IMR-90 (cell line): Measurements from ENCODE around the gene GCG. TPM values are rescaled to one million over a fixed set of nuclear protein-coding genes. Genes with fewer than 3 reads are reported as not detected.

Source experiments
- ATAC-seq: fragments of 200-7000 bp; cut with Tn5 transposase; 2 replicates; pipeline ENCODE4 v1.9.1; 2020; ENCODE audit warnings: low read depth, mild to moderate bottlenecking, moderate library complexity
- BruUV-seq: library from RNA; stranded (reverse); fragments of 400-500 nt; replicated peaks from 2 replicates; lab custom pipeline; 2021; lab: Mats Ljungman, UMichigan
- CTCF ChIA-PET: fragments of 300-600 bp; formaldehyde crosslinking; extraction: SDS; loops from one replicate; lab custom pipeline; 2021; ENCODE audit warnings: antibody characterized with exemption; lab: Yijun Ruan, JAX
- POLR2A ChIA-PET: fragments of 300-600 bp; sonication (Branson Sonifier 250); formaldehyde crosslinking; loops from one replicate; lab custom pipeline; 2022; ENCODE audit warnings: antibody characterized with exemption; ENCODE audit not compliant: unreplicated experiment; lab: Charles Lee
- DNase-seq: peaks from one replicate; pipeline ENCODE4 v3.0.0; 2013
- H2AFZ ChIP-seq: replicated peaks from 2 replicates; pipeline ENCODE3; 2013; ENCODE audit warnings: low read length, mild to moderate bottlenecking; ENCODE audit not compliant: poor library complexity
- H2AK5ac ChIP-seq: 2 replicates; pipeline ENCODE4 v1.6.1; 2013; ENCODE audit warnings: low read depth, low read length, inconsistent platforms
- H2AK9ac ChIP-seq: replicated peaks from 2 replicates; pipeline ENCODE3; 2013; ENCODE audit warnings: mild to moderate bottlenecking, low read depth, low read length, moderate library complexity; ENCODE audit not compliant: poor library complexity
- H2BK120ac ChIP-seq: 2 replicates; pipeline ENCODE4 v1.6.1; 2013; ENCODE audit warnings: low read depth, low read length, inconsistent platforms
- H2BK15ac ChIP-seq: 3 replicates; pipeline ENCODE4 v1.6.1; 2013; ENCODE audit warnings: low read depth, low read length, inconsistent platforms
- H2BK20ac ChIP-seq: 2 replicates; pipeline ENCODE4 v1.6.1; 2013; ENCODE audit warnings: low read depth, mild to moderate bottlenecking, inconsistent platforms, low read length, moderate library complexity
- H2BK5ac ChIP-seq: 2 replicates; pipeline ENCODE4 v1.6.1; 2013; ENCODE audit warnings: mild to moderate bottlenecking, low read depth, low read length, inconsistent platforms; ENCODE audit not compliant: poor library complexity, severe bottlenecking
- H3K14ac ChIP-seq: replicated peaks from 2 replicates; pipeline ENCODE4 v1.6.1; 2013; ENCODE audit warnings: low read depth, low read length, inconsistent platforms
- H3K18ac ChIP-seq: 2 replicates; pipeline ENCODE4 v1.6.1; 2013; ENCODE audit warnings: low read depth, low read length, control low read depth
- H3K23ac ChIP-seq: 2 replicates; pipeline ENCODE4 v1.6.1; 2013; ENCODE audit warnings: low read depth, low read length, inconsistent platforms
- H3K27ac ChIP-seq: 2 replicates; pipeline ENCODE4 v1.5.1; 2013; ENCODE audit warnings: mild to moderate bottlenecking, control low read depth, low read length; ENCODE audit not compliant: insufficient read depth
- H3K27me3 ChIP-seq: 2 replicates; pipeline ENCODE4 v1.6.1; 2013; ENCODE audit warnings: low read length; ENCODE audit not compliant: control insufficient read depth, insufficient read depth
- H3K36me3 ChIP-seq: 2 replicates; pipeline ENCODE4 v1.6.1; 2013; ENCODE audit warnings: low read length, mixed read lengths; ENCODE audit not compliant: control insufficient read depth, insufficient read depth
- H3K4ac ChIP-seq: 2 replicates; pipeline ENCODE4 v1.6.1; 2013; ENCODE audit warnings: low read depth, low read length, inconsistent platforms
- H3K4me1 ChIP-seq: 2 replicates; pipeline ENCODE4 v1.6.1; 2013; ENCODE audit warnings: low read length, mixed read lengths; ENCODE audit not compliant: control insufficient read depth, insufficient read depth
- H3K4me2 ChIP-seq: 2 replicates; pipeline ENCODE4 v1.6.1; 2013; ENCODE audit warnings: low read depth, mild to moderate bottlenecking, control low read depth, low read length, moderate library complexity
- H3K4me3 ChIP-seq: 2 replicates; pipeline ENCODE4 v1.5.1; 2013; ENCODE audit warnings: low read depth, mild to moderate bottlenecking, control low read depth, low read length, moderate library complexity; ENCODE audit not compliant: insufficient read depth
- H3K56ac ChIP-seq: 2 replicates; pipeline ENCODE4 v1.6.1; 2013; ENCODE audit warnings: low read length, inconsistent platforms; ENCODE audit not compliant: insufficient read depth; ENCODE audit errors: extremely low read depth
- H3K79me1 ChIP-seq, 2 experiments: 2 replicates each; pipeline ENCODE4 v1.6.1; 2013; ENCODE audit warnings: low read length in 2 of 2, inconsistent platforms in 1 of 2, low read depth in 1 of 2
- H3K9ac ChIP-seq: 2 replicates; pipeline ENCODE4 v1.6.1; 2013; ENCODE audit warnings: low read depth, low read length, control low read depth
- H3K9me1 ChIP-seq: 2 replicates; pipeline ENCODE4 v1.6.1; 2013; ENCODE audit warnings: low read length, inconsistent platforms; ENCODE audit not compliant: insufficient read depth
- H3K9me3 ChIP-seq: 2 replicates; pipeline ENCODE4 v1.6.1; 2013; ENCODE audit warnings: low read length; ENCODE audit not compliant: control insufficient read depth, insufficient read depth
- H4K20me1 ChIP-seq: 2 replicates; pipeline ENCODE4 v1.6.1; 2013; ENCODE audit warnings: low read length, inconsistent platforms; ENCODE audit not compliant: insufficient read depth
- H4K5ac ChIP-seq: 2 replicates; pipeline ENCODE4 v1.6.1; 2013; ENCODE audit warnings: mild to moderate bottlenecking, low read depth, low read length, control low read depth
- H4K8ac ChIP-seq, 2 experiments: 2 replicates each; pipeline ENCODE4 v1.6.1; 2013; ENCODE audit warnings: low read depth in 2 of 2, low read length in 2 of 2, control low read depth in 1 of 2, inconsistent platforms in 1 of 2
- H4K91ac ChIP-seq: 2 replicates; pipeline ENCODE4 v1.6.1; 2013; ENCODE audit warnings: low read depth, low read length, inconsistent platforms; ENCODE audit not compliant: insufficient read depth
- CEBPB ChIP-seq: IDR thresholded peaks from 2 replicates; pipeline ENCODE4 v1.6.1; 2012; ENCODE audit warnings: low read depth, low read length, improper control_type of control experiment
- ELK1 ChIP-seq: fragments of 150-350 bp; IDR thresholded peaks from 2 replicates; pipeline ENCODE4 v1.6.1; 2016; ENCODE audit warnings: low read depth, mild to moderate bottlenecking, low read length, moderate library complexity, borderline replicate concordance
- FOS ChIP-seq: fragments of 150-350 bp; IDR thresholded peaks from 2 replicates; pipeline ENCODE4 v1.6.1; 2016; ENCODE audit warnings: low read depth, low read length
- MAZ ChIP-seq: IDR thresholded peaks from 2 replicates; pipeline ENCODE4 v1.6.1; 2012; ENCODE audit warnings: low read depth, mild to moderate bottlenecking, low read length, improper control_type of control experiment, moderate library complexity, borderline replicate concordance
- MXI1 ChIP-seq: IDR thresholded peaks from 2 replicates; pipeline ENCODE4 v1.6.1; 2012; ENCODE audit warnings: low read depth, mild to moderate bottlenecking, low read length, moderate library complexity, borderline replicate concordance
- POLR2A ChIP-seq: IDR thresholded peaks from 2 replicates; pipeline ENCODE4 v1.6.1; 2012; ENCODE audit warnings: mild to moderate bottlenecking, low read depth, low read length
- RAD21 ChIP-seq: IDR thresholded peaks from 2 replicates; pipeline ENCODE4 v1.6.1; 2012; ENCODE audit warnings: low read length, improper control_type of control experiment
- RCOR1 ChIP-seq: IDR thresholded peaks from 2 replicates; pipeline ENCODE4 v1.6.1; 2012; ENCODE audit warnings: mild to moderate bottlenecking, low read length, improper control_type of control experiment; ENCODE audit not compliant: insufficient replicate concordance
- SMC3 ChIP-seq: fragments of 150-350 bp; IDR thresholded peaks from 2 replicates; pipeline ENCODE4 v1.6.1; 2016; ENCODE audit warnings: low read depth, mild to moderate bottlenecking, antibody characterized with exemption, low read length, moderate library complexity
- USF2 ChIP-seq: fragments of 150-350 bp; IDR thresholded peaks from 2 replicates; pipeline ENCODE4 v1.6.1; 2017; ENCODE audit warnings: mild to moderate bottlenecking, antibody characterized with exemption, low read length, low read depth
- WGBS, 2 experiments: methylation state at CpG; one replicate each; pipeline versions ENCODE4 v1.1.5 to v1.1.7; 2013; ENCODE audit warnings: missing lambda C conversion rate in 2 of 2; ENCODE audit not compliant: insufficient read length in 1 of 2; ENCODE audit errors: extremely low coverage in 2 of 2; 5-methylcytosine and 5-hydroxymethylcytosine counted together
- dilution Hi-C: fragments of 300-500 bp; cut with HindIII; formaldehyde crosslinking; loops from one replicate; pipeline ENCODE4 v1.14.3; 2018; ENCODE audit warnings: low sequenced_read_pairs; ENCODE audit not compliant: unreplicated experiment
- in situ Hi-C: fragments of 300-500 bp; cut with MboI; formaldehyde crosslinking; loops from 3 replicates; pipeline ENCODE4 v1.14.3; 2019; ENCODE audit warnings: low sequenced_read_pairs, inconsistent platforms, mixed read lengths
- intact Hi-C: fragments of 100-400 bp; cut with micrococcal nuclease; formaldehyde crosslinking; loops from 2 replicates; pipeline ENCODE4 v1.10.0; 2022
- polyA plus RNA-seq, 3 experiments: library from polyadenylated mRNA; depleted of rRNA; stranded (reverse); fragments of >200 nt; gene quantifications; 2 replicates each; pipeline ENCODE4 v1.2.3, GENCODE V29; 2012; ENCODE audit warnings: low replicate concordance in 1 of 3
- total RNA-seq: library from RNA; depleted of rRNA; stranded (reverse); fragments of >200 nt; gene quantifications from 2 replicates; pipeline ENCODE4 v1.2.3, GENCODE V29; 2012

GCG gene
- total and polyA plus RNA-seq, 2 of the 4 experiments (the other 2 are of a cell fraction) = not detected

- H3K14ac ChIP-seq = no peak overlapping the region
- H3K4me2 ChIP-seq = no peak overlapping the region
- TF ChIP-seq USF2 (no peak), MAZ (no peak), MXI1 (no peak), CEBPB (no peak), SMC3 (no peak), RCOR1 (no peak), POLR2A (no peak), ELK1 (no peak), FOS (no peak), RAD21 (no peak)
- H4K20me1 ChIP-seq = no peaks in the 10 kb centered on the region
- in situ Hi-C loops = no loop called here
- BruUV-seq = no TSS peak
- no peaks in the 10 kb centered on the region for H3K79me1 ChIP-seq
- dilution Hi-C loops = no loop called here
- no peak overlapping the region for H3K27ac ChIP-seq
- no peak overlapping the region for H2BK120ac ChIP-seq
- H2BK5ac ChIP-seq = no peak overlapping the region
- H2AK5ac ChIP-seq = no peak overlapping the region
- H4K91ac ChIP-seq = no peak overlapping the region
- no peak overlapping the region for H3K4ac ChIP-seq
- H3K56ac ChIP-seq = no peak overlapping the region
- H2AFZ ChIP-seq = no peak overlapping the region
- H2AK9ac ChIP-seq = no peak overlapping the region
- H3K18ac ChIP-seq = no peak overlapping the region
- no peak for ATAC-seq
- POLR2A ChIA-PET = no interaction called here
- WGBS, 2 experiments = 79% methylated on average over 2 of the region's 6 CpGs; no CpG with 5 or more reads in 1 of the 2 experiments
- no peak overlapping the region for H2BK20ac ChIP-seq
- H2BK15ac ChIP-seq = no peak overlapping the region
- H3K36me3 ChIP-seq = no peaks in the 10 kb centered on the region
- no peaks in the 10 kb centered on the region for H3K4me1 ChIP-seq
- CTCF ChIA-PET = interaction anchor here (0.8 kb wide), 1 partner anchor 8 kb away, joined by 3 read pairs; no protein-coding TSS in a partner anchor
- no peaks in the 10 kb centered on the region for H3K9me1 ChIP-seq
- intact Hi-C loops = no loop called here
- no peak overlapping the region for H3K23ac ChIP-seq
- no peak for DNase-seq
- H4K5ac ChIP-seq = no peak overlapping the region
- no peak overlapping the region for H4K8ac ChIP-seq
- no peaks in the 10 kb centered on the region for H3K27me3 ChIP-seq
- H3K9ac ChIP-seq = no peak overlapping the region
- no peak overlapping the region for H3K4me3 ChIP-seq
- no peaks in the 10 kb centered on the region for H3K9me3 ChIP-seq
Observed at GRCh38 chr2:162159446-162159845, 7.4 kb upstream of the GCG start.
